Activated T-helper 1 cell treated with anti-CD3 and anti-CD28 coated beads, Interleukin-12 subunit alpha, Interleukin-12 subunit beta, Interleukin-2, Interleukin-4 antibody, amounts not matched to agents 30 ng/mL and 10 ng/mL and 1 ng/mL, durations not matched to agents 14 hours and 24 hours and 36 hours (primary cell): Measurements from ENCODE around the gene P2RX3. TPM values are rescaled to one million over a fixed set of nuclear protein-coding genes. Genes with fewer than 3 reads are reported as not detected.

Experiments
- DNase-seq: peaks from one replicate; pipeline ENCODE4 v3.0.0; 2021; ENCODE audit warnings: low spot score
- H3K27ac Mint-ChIP-seq: one replicate; pipeline ENCODE4 v1.8.0; 2021; ENCODE audit warnings: mild to moderate bottlenecking, mixed read lengths
- H3K27me3 Mint-ChIP-seq: one replicate; pipeline ENCODE4 v1.8.0; 2022; ENCODE audit warnings: mild to moderate bottlenecking, moderate library complexity, mixed read lengths; ENCODE audit not compliant: insufficient read depth
- H3K36me3 Mint-ChIP-seq: one replicate; pipeline ENCODE4 v1.8.0; 2021; ENCODE audit warnings: low read depth, mixed read lengths
- H3K4me1 Mint-ChIP-seq: one replicate; pipeline ENCODE4 v1.8.0; 2021; ENCODE audit warnings: low read depth, mixed read lengths
- H3K4me3 Mint-ChIP-seq: one replicate; pipeline ENCODE4 v1.8.0; 2021; ENCODE audit warnings: mild to moderate bottlenecking, moderate library complexity, mixed read lengths
- H3K9me3 Mint-ChIP-seq: one replicate; pipeline ENCODE4 v1.8.0; 2021; ENCODE audit warnings: mixed read lengths
- intact Hi-C: fragments of 100-400 bp; cut with micrococcal nuclease; formaldehyde crosslinking; loops from one replicate; pipeline ENCODE4 v1.15.1; 2024
- total RNA-seq: library from RNA; stranded (reverse); gene quantifications from 2 replicates; pipeline ENCODE4 v1.2.3, GENCODE V29; 2022

P2RX3 gene
- total RNA-seq, 1 donor from 2014 or later, result not detected

- H3K36me3 Mint-ChIP-seq, result no peaks in the 10 kb centered on the region
- intact Hi-C loops, result no loop called here
- no peaks in the 10 kb centered on the region for H3K9me3 Mint-ChIP-seq
Measured at GRCh38 chr11:57363131-57364080, 25.3 kb downstream of the P2RX3 start.

GRCh38 chr11:57364851-57365660 is 26.9 kb downstream of the P2RX3 start:
- no peaks in the 10 kb centered on the region for H3K36me3 Mint-ChIP-seq
- no peaks in the 10 kb centered on the region for H3K4me1 Mint-ChIP-seq
- DNase-seq, result no peak
- H3K9me3 Mint-ChIP-seq, result no peaks in the 10 kb centered on the region
- H3K27ac Mint-ChIP-seq, result no peak overlapping the region
- intact Hi-C loops, result no loop called here
- H3K27me3 Mint-ChIP-seq, result no peaks in the 10 kb centered on the region
- H3K4me3 Mint-ChIP-seq, result no peak overlapping the region

More at GRCh38 chr11:57363131-57364080, 25.3 kb downstream of the P2RX3 start:
- DNase-seq, result no peak
- Mint-ChIP-seq H3K4me3 (no peak overlapping the region), H3K27me3 (no peaks in the 10 kb centered on the region), H3K27ac (no peak overlapping the region), H3K4me1 (no peaks in the 10 kb centered on the region)

- no peak overlapping the region for H3K4me3 Mint-ChIP-seq
- intact Hi-C loops, result no loop called here
- H3K27ac Mint-ChIP-seq, result no peak overlapping the region
- H3K27me3 Mint-ChIP-seq, result peaks cover 2% of the 10 kb centered on the region
- no peak for DNase-seq
- H3K9me3 Mint-ChIP-seq, result no peaks in the 10 kb centered on the region
- H3K36me3 Mint-ChIP-seq, result no peaks in the 10 kb centered on the region
- H3K4me1 Mint-ChIP-seq, result no peaks in the 10 kb centered on the region
Measured at GRCh38 chr11:57368106-57368844, 30.1 kb downstream of the P2RX3 start.

GRCh38 chr11:57368845-57369232 is 30.7 kb downstream of the P2RX3 start:
- no peaks in the 10 kb centered on the region for H3K4me1 Mint-ChIP-seq

GRCh38 chr11:57370251-57370650 is 32.1 kb downstream of the P2RX3 start:
- no peak for DNase-seq
- H3K27me3 Mint-ChIP-seq, result peaks cover 2% of the 10 kb centered on the region
- no peaks in the 10 kb centered on the region for H3K36me3 Mint-ChIP-seq
- no peak overlapping the region for H3K27ac Mint-ChIP-seq
- no peaks in the 10 kb centered on the region for H3K4me1 Mint-ChIP-seq
- intact Hi-C loops, result no loop called here
- no peak overlapping the region for H3K4me3 Mint-ChIP-seq
- H3K9me3 Mint-ChIP-seq, result no peaks in the 10 kb centered on the region

More at GRCh38 chr11:57368845-57369232, 30.7 kb downstream of the P2RX3 start:
- H3K27ac Mint-ChIP-seq, result no peak overlapping the region
- no peak overlapping the region for H3K4me3 Mint-ChIP-seq
- DNase-seq, result no peak
- no peaks in the 10 kb centered on the region for H3K36me3 Mint-ChIP-seq
- H3K9me3 Mint-ChIP-seq, result no peaks in the 10 kb centered on the region
- intact Hi-C loops, result no loop called here
- peaks cover 2% of the 10 kb centered on the region for H3K27me3 Mint-ChIP-seq

GRCh38 chr11:57370941-57371340 is 32.8 kb downstream of the P2RX3 start:
- Mint-ChIP-seq H3K4me1 (no peaks in the 10 kb centered on the region), H3K9me3 (no peaks in the 10 kb centered on the region), H3K36me3 (no peaks in the 10 kb centered on the region), H3K27me3 (peaks cover 2% of the 10 kb centered on the region), H3K4me3 (no peak overlapping the region), H3K27ac (no peak overlapping the region)
- intact Hi-C loops, result no loop called here
- no peak for DNase-seq

GRCh38 chr11:57373146-57373545 is 35.0 kb downstream of the P2RX3 start:
- DNase-seq, result no peak
- Mint-ChIP-seq H3K27ac (no peak overlapping the region), H3K4me1 (no peaks in the 10 kb centered on the region), H3K27me3 (peaks cover 2% of the 10 kb centered on the region), H3K9me3 (no peaks in the 10 kb centered on the region), H3K36me3 (no peaks in the 10 kb centered on the region), H3K4me3 (no peak overlapping the region)
- intact Hi-C loops, result no loop called here

- no peak for DNase-seq
- no peaks in the 10 kb centered on the region for H3K4me1 Mint-ChIP-seq
- H3K36me3 Mint-ChIP-seq, result no peaks in the 10 kb centered on the region
- no peaks in the 10 kb centered on the region for H3K9me3 Mint-ChIP-seq
- H3K27ac Mint-ChIP-seq, result no peak overlapping the region
- H3K4me3 Mint-ChIP-seq, result no peak overlapping the region
- intact Hi-C loops, result no loop called here
- H3K27me3 Mint-ChIP-seq, result peaks cover 5% of the 10 kb centered on the region
Measured at GRCh38 chr11:57374966-57375365, 36.8 kb downstream of the P2RX3 start.

- Mint-ChIP-seq H3K4me3 (no peak overlapping the region), H3K27me3 (peaks cover 7% of the 10 kb centered on the region), H3K27ac (no peak overlapping the region), H3K4me1 (no peaks in the 10 kb centered on the region), H3K36me3 (no peaks in the 10 kb centered on the region), H3K9me3 (no peaks in the 10 kb centered on the region)
- intact Hi-C loops, result no loop called here
- no peak for DNase-seq
Measured at GRCh38 chr11:57375490-57375889, 37.3 kb downstream of the P2RX3 start.

GRCh38 chr11:57376095-57377090 is 38.2 kb downstream of the P2RX3 start:
- intact Hi-C loops, result no loop called here
- Mint-ChIP-seq H3K36me3 (no peaks in the 10 kb centered on the region), H3K4me1 (no peaks in the 10 kb centered on the region), H3K27me3 (peaks cover 7% of the 10 kb centered on the region), H3K27ac (no peak overlapping the region), H3K9me3 (no peaks in the 10 kb centered on the region), H3K4me3 (no peak overlapping the region)
- DNase-seq, result no peak

- no peak overlapping the region for H3K4me3 Mint-ChIP-seq
- no peaks in the 10 kb centered on the region for H3K9me3 Mint-ChIP-seq
- intact Hi-C loops, result no loop called here
- peaks cover 7% of the 10 kb centered on the region for H3K27me3 Mint-ChIP-seq
- no peaks in the 10 kb centered on the region for H3K4me1 Mint-ChIP-seq
- no peak for DNase-seq
- no peaks in the 10 kb centered on the region for H3K36me3 Mint-ChIP-seq
- no peak overlapping the region for H3K27ac Mint-ChIP-seq
Measured at GRCh38 chr11:57377107-57377506, 39.0 kb downstream of the P2RX3 start.

GRCh38 chr11:57378186-57378585 is 40.0 kb downstream of the P2RX3 start:
- H3K4me1 Mint-ChIP-seq, result no peaks in the 10 kb centered on the region
- no peak for DNase-seq
- H3K36me3 Mint-ChIP-seq, result no peaks in the 10 kb centered on the region
- peaks cover 5% of the 10 kb centered on the region for H3K27me3 Mint-ChIP-seq
- no peaks in the 10 kb centered on the region for H3K9me3 Mint-ChIP-seq
- no peak overlapping the region for H3K27ac Mint-ChIP-seq
- no peak overlapping the region for H3K4me3 Mint-ChIP-seq
- intact Hi-C loops, result no loop called here
